HL-60 (cell line): Measurements from ENCODE around the gene PDE6B.

Experiments
- CTCF ChIP-seq: IDR thresholded peaks from one replicate; pipeline ENCODE4 v1.5.1; 2011; ENCODE audit warnings: low read length, control low read depth, inconsistent platforms; ENCODE audit not compliant: insufficient read depth
- REST ChIP-seq: IDR thresholded peaks from 2 replicates; pipeline ENCODE4 v1.6.1; 2012; ENCODE audit warnings: low read depth; ENCODE audit not compliant: insufficient replicate concordance

- TF ChIP-seq CTCF (no peak), REST (no peak)
Measured at GRCh38 chr4:577499-578450, 47.6 kb upstream of the PDE6B start.
